ENCODE results near the gene CDYL. TPM values are rescaled to one million over a fixed set of nuclear protein-coding genes. Genes with fewer than 3 reads are reported as not detected.

CDYL gene
- total RNA-seq, 1 donor from 2014 or later = 30.4 TPM

DNA sequence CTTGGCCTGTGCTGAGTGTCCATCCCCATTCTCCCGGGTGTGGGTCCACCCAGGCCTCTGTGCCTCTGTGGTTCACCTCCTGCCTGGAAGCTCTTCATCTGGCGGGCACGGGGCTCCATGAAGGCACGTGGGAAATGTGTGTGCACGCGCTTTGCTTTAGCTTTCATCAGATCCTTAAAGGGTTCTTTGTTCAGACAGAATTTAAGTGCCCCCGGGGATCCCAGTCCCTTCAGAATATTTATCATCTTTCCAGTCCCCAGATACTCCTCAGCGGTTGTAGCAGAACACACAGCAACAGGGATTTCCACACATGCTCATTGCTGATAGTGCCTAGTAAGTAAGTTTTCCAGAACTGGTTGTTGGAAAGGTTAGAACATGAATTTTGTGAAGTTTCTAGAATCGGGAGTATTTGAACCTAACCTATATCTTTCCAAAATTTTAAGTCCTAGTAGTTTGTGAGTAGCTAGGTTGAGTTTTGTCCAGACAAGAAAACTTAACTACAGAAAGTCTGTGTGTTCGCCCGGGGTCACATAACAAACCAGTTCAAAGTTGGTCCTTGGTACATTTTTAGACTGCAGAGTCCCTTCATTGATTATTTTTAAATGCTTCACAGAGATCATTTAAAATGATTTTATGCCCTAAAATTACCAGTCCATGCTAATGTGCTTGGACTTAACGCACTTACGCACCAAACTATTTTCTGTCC is 159.9 kb downstream of the CDYL start:
- no peak for DNase-seq (ENCODE audit: low spot score)

DNA sequence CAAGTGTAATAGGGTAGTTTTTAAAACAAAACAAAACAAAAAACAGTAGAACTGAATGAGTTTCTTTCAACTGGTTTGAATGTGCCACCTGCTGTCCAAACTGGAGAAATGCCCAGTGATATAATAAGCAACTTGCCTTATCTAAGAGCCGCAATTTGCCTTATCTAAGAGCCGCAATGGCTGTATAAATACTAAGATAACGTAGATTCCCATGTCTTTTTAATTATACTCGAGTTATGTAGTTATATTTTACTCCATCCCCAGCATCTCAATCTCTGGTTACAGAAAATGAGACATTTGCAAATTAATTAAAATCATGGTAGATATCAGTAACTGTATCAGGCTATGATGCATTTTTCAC is 160.5 kb downstream of the CDYL start:
- no peak for DNase-seq (ENCODE audit: low spot score)

DNA sequence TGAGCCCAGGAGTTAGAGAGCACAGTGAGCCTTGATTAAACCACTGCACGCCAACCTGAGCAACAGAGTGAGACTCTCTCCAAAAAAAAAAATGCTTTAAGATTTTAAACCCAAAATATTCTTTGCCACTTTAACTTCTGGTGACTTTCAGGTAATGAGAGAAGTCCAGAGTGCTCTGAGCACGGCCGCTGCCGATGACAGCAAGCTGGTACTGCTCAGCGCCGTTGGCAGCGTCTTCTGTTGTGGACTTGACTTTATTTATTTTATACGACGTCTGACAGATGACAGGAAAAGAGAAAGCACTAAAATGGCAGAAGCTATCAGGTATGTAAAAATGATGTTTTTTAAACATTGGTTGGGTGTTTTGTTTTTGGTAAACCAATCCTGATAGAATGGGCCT is 161.2 kb downstream of the CDYL start:
- DNase-seq (ENCODE audit: low spot score) = no peak

DNA sequence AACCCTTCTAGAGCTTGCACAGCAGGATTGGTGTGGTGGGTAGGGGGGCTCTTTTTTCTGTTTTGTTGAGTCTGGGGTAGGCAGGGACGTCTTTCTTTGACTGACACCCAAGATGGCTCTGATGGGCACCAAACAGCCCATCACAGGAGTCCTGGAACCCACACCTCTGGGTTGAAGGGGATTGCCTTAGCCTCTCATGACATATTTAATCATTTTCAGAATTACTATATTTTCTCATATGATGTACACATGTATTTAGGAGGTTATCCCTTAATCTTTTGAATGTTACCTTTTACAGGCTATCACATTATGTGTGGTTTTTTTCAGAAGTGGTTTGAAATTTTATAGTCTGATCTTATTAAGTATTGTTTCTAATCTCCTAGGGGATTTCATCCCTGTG is 163.0 kb downstream of the CDYL start:
- no peak for DNase-seq (ENCODE audit: low spot score)

DNA sequence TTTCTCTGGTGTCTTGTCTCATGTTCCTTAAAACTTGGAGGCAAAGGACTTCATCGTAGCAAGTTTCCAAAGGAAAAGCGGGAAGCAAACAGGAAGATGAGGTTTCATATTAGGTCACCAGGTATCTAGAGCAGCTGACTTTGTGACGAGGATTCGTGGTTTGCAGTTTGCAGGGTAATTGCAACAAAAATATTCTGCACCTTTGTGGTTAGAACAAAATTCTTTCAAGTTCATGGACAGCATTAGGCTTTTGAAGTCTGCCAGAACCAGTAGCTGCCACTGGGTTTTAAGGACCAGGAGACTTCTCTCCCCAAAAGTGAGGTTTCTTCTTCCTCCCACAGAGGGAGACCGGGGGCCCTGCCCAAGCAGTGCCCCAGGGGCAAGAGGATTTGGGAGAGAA is 164.2 kb downstream of the CDYL start:
- no peak for DNase-seq (ENCODE audit: low spot score)

DNA sequence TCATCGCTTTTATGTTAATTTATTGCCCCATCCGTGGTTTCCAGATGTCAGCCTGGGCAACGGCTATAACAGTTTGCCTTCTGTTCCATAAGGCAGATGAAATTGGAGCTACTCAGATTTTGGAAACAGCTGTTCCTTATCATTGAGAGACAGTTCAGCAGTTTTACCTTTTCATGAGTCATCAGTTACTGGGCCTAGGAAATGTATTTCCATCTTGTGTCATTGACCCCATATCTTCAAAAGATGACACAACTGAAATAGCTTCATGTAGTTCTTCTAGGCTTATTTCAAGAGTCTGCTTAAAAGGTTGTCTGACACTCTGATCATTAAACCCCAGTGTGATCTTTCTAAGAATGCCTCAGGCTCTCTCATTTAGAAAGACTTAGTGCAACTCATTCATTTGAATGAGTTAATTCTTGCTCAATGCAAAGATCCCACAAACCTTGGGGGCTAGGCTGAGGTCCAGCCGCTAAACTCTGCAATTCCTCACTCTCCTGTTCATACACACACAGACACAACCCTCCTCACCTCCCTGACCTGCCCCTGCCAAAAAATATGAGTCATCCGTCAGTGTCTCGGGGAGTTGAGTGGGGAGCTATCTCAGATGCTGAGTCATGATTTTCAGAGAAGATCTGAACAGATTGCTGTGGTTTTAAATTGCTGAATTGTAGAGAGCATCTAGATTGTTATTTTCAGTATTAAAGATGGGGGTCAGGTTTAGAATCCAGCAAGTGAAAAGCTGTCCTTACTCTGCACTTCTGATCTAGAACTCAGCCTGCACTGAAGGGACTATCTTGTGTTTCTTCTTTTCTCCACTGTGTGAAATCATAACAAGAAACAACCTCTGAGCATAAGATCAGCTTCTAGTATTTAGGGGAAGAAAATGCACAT is 165.8 kb downstream of the CDYL start:
- DNase-seq (ENCODE audit: low spot score) = no peak

DNA sequence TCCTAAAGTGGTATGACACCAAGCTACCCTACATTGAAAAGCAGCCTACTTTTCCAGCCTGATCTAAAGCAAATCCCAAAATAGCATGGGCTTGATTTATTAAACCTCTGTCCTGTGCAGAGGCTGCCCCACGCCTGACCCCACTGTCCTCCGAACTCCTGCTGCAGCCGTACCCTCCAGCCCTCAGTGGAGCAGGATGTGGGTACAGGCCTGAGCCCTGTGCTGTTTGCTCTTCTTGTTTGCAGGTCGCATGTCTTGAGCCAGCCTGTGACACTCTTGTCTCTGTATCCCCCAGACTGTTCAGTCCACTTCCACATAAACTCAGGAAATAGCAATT is 166.4 kb downstream of the CDYL start:
- no peak for DNase-seq (ENCODE audit: low spot score)

DNA sequence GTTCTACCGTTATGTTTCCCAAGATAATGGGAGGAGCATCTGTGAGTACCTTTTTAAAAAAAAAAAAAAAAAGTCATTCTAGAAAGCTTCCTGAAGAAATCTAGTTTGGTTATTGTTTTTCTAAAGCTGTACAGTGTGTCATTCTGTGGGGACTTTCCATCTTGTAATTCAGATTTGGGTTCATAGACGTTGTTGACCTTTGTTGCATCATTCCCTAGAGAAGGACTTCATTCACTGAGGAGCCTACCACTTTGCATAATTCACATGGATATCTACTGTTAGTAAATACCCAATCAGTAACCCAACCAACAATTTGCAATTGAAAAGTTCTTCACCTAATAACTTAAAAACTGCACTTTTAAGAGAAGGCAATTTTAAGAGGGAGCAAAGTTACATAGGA is 167.5 kb downstream of the CDYL start:
- DNase-seq (ENCODE audit: low spot score) = no peak

DNA sequence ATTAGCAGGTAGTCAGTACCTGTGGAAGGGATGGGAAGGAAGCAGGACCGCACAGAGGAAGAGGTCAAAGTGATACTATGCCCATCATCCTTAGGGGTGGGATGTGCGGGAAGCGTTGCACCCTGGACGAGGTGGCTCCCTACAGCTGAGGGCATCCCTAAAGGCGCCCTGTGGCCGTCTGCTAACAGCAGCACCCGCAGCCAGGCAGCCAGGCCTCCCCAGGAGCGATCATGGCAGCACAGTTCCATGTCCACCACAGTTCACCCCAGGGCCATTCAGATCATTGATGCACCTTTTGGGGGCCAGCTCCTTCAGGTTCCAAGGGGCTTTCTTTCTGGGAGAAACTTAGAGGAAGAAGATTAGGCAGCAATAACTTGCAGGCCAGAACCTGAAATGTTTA is 168.1 kb downstream of the CDYL start:
- DNase-seq (ENCODE audit: low spot score) = no peak

DNA sequence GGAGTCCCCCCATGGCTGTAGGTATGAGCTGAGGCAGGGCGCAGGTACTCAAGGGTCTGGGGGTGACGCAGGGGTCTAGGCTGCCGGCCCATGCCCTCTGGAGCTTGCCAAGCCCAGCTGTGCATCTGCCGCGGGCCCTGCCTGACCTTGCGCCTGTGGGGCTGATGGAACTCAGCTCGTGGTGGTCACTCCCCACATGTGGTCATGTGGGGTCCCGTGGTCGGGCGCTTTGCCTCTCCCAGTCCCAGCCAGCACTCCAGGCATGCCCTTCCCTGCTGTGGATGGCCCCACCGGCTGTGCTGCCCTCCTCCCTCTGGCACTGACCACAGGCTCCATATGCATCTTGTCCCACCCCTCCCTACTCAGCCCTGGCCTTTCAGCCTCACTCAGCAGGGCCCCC is 170.3 kb downstream of the CDYL start:
- DNase-seq (ENCODE audit: low spot score) = peak; percentile 3

DNA sequence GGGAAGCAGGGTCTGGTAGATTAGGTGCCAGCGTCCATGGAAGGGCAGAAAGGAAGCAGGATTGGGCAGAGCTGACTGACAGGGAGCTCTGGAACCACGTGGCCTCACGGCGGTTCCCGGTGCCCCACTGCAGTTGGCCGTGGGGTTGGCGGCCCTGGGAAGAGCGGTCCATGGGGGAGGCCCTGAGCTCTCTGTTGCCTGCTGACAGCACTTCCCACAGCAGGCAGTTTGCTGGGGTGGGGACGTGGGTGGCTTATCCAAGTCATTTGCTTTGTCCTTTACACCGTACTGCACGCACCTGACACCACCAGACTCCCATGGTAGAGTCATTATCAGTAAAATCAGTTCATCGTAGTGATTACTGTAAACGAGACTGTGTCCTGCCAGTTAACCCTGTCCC is 171.5 kb downstream of the CDYL start:
- DNase-seq (ENCODE audit: low spot score) = peak; percentile 5

DNA sequence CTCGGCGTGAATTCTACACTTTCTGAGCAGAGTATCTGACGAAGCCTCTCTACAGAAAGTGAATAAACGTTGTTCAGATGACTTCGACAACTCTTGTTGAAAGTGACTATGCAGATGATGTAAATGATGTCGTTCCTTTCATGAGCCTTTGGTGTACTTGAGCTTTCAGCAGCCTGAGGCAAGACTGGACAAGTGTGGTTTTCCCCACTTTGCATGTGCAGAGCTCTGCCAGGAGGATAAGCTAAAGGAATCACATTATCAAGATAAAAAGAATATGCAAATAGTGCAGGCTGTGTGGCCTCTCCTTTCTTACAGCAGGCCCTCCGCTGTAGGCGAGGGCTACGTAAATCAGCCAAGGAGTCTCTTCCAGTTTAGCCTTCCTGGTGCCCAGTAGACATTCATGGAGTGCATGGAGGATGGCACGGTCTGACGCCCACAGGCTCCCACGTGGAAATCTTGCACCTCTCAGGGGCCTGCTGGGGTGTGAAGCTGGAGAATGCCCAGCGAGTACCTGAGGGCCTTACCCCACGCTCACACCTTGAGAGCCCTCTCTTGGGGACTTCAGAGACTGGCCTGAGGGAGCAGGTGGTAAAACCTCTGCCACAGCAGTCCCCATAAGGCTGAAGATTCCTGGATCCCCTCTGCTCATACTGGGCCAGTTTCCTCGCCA is 172.7 kb downstream of the CDYL start:
- DNase-seq (ENCODE audit: low spot score) = peak; percentile 4

DNA sequence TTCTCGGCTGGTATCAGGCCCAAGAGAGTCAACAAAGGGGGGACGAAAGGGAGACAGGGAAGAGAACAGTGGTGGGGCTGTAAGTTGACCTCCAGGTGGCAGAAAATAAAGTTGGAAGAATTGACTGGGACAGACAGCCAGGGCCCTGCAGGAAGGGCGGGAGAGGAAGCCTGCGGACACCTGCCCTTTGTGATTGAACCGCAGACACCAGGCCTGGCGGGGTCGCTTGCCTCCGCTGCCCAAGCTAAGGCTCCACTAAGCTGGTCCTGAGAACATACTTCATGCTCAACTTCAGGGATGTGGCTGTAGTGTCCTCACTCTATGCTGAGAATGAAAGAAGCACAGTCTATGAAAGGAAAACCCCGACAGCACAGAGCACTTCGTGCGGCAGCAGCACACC is 173.9 kb downstream of the CDYL start:
- DNase-seq (ENCODE audit: low spot score) = no peak

DNA sequence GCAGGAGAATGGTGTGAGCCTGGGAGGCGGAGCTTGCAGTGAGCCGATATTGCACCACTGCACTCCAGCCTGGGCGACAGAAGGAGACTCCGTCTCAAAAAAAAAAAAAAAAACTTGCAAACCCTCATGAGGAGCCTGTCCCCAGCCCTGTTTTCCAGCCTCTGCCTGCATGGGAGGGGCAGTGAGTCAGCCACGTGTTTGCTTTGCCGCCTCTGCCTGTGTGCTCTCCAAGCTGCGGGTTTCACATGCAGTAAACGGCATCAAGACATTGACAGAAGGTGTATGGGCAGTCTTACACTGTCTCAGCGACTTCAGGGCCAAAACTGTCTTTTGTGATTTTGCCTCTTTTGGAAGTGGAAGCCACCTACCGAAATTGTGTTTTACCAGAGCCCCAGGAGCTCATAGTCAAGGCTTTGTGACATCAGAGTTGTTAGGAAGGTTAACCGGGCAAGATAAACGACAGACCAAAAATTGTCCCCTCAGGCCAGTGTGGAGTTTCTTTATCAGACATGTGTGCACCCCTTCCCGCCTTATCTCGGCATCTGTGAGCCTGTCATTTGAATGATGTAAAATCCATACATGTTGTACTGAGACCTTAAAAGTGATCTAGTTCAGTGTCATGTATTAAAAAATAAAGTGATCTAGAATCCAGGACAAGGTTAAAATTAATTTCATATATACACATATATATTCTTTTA is 174.8 kb downstream of the CDYL start:
- DNase-seq (ENCODE audit: low spot score) = no peak

DNA sequence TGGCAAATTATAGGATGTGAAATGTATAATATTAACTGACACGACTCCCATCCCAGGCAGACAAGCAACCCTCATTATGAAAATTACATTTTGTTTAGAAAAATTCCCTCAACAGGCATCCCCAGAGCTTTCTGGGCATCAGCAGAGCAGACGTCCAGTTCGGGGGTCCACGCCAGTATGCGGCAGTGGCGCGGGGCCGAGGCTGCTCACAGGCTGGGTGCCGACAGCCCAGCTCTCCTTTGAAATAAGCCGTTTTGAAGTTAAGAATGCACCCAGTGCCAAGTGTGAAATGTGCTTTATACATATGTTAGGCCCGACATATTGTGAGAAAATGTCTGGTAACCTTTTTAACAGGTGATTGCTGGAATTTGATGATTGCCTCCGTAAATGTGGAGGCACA is 177.2 kb downstream of the CDYL start:
- no peak for DNase-seq (ENCODE audit: low spot score)

DNA sequence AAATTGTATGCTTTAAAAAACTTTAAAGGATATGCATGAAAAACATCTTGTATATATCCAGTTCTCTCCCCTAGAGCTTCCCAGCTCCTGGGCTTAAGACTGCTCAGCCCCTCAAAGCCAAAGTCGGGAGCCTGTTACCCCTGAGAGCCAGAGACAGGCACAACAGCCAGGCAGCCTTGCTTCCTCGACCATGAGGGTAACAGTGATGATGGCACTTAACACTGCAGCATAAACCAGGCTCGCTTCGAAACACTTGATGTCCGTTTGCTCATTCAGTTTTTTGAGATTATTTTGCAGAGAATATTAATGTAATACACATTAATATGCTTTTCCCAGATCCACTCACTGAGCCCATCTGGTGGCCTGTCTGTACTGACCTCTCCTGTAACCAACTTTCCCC is 180.4 kb downstream of the CDYL start:
- no peak for DNase-seq (ENCODE audit: low spot score)

DNA sequence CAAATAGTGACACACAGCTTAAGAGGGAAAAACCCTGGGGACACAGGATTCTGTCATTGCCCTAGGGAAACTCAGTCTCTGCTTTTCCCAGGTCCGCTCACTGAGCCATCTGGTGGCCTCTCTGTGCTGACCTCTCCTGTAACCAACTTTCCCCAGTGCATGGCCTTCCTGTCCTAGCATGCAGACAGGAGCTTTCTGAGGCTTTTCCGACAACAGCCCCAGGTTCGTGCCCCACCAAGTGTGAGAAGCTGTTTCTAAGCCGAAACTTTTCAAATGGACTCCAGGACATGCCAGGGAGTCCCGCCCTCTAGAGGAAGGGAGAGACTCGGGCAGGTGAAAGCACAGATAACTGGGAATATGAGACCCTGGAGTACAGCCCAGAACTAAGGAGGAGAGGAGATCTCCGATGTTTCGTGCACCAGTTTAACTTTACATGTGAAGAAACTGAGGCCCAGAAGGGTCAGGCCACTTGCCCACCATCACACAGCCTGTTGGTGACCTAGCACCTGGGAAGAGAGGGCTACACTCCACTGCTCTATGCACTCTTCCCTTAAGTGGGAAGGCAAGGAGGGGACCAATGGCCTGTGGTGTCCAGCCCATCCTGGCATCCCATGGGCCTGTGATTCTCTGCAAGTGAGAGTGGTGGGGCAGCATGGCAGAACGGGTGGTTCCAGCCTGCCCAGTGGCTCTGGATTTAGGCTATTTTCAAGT is 181.5 kb downstream of the CDYL start:
- DNase-seq (ENCODE audit: low spot score) = no peak

DNA sequence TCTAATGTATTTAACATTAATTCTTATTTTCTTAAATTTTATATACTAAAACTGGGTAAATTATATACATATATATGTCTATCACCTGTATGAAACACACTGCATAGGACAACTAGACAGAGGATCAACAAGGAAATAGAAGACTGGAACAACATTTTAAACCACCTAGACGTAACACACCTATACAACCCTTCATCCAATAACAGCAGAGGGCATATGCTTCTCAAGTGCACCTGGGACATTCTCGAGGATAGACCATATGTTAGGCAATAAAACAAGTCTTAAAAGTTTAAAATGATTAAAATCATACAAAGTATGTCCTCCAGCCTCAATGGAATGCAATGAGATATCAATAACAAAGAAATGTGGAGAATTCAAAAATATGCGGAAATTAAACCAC is 182.4 kb downstream of the CDYL start:
- no peak for DNase-seq (ENCODE audit: low spot score)

DNA sequence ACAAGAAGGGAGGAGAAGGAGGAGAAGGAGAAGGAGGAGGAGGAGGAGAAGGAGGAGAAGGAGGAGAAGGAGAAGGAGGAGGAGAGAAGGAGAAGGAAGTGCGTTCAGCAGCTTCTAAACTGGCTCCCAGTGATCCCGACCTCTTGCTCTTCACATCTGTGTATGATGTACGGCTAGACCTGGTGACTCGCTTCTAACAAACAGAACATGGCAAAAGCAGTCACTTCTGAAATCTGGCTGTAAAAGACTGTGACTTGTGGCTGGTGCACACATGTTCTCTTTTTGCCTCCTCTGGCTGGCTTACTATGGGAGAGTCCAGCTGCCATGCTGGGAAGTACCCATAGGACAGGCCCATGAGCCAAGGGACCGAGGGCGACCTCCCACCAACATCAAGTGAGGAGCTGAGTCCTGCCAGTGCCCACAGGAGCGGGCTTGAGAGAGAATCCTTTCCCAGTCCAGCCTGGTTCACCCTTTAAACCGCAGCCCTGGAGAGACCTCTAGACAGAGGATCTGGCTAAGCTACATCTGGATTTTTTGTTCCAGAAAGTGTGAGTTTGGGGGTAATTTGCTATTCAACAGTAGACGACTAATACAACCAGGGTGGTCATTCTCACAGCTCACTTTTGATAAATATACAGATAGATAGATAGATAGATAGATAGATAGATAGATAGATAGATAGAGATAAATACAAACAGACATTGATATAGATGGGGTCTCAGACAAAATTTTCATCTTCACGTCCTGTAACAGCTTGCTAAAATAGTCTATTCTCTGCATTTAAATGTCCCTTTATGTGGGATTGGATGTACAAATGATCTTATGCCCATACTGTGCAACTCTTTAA is 185.3 kb downstream of the CDYL start:
- DNase-seq (ENCODE audit: low spot score) = no peak

DNA sequence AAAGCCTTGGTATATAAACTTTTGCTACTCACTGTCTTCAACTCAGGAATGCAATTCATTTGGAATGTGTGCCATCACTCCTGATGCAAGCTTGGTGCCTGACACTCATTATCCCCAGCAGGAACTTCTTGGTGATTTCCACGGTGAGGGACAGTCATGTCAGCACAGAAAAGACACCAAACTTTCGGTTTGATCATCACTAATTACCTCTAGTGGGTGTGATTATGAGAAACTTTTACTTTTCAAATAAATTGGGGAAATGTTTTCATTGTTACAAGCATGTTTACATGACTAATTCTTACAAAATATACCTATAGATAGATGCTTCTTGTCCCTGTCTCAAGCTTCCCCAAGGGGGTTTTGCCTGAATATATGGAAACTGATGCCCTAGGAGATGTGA is 186.7 kb downstream of the CDYL start:
- no peak for DNase-seq (ENCODE audit: low spot score)
